Pons (tissue), 1 donor: ENCODE results near the gene TSPAN5.
A peak's percentile ranks its signal among the peaks of the same experiment; 100 is the strongest.

Experiments used
- DNase-seq: peaks from one replicate; pipeline ENCODE4 v3.0.0-alpha.2; 2016; ENCODE audit warnings: low spot score

The TSPAN5 gene

DNA sequence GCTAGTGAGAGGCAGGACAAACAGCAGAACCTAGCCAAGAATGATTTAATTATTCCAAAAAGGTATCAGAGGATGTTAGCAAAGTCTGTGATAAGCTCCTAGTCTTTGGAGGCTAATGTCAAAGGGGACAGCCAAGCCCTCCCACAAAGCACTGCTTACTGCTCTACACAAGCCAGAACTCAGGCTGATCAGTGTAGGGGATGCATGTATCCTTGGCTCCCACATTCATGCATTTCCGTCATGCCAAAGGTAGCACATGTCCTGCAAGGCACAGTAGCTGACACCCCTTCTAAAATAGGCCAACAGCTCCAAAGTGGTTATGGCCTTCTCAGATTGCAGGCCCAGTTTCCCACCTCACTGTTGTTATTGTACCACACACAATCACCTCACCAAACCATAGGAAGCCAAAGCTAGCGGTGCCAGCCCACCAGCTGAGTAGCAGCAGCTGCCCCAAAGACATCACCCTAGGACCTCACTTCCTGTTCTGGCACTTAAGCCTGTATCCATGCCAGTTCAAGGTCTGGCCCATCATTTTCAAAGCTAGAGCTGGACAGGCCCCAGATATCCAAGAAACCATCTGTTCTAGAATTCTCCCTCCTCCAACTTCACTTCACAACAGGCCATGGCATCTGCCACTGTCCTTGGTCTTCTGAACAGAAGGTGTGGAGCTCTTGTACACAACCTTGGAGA, 40.9 kb downstream of the TSPAN5 start:
- DNase-seq = peak; percentile 52

DNA sequence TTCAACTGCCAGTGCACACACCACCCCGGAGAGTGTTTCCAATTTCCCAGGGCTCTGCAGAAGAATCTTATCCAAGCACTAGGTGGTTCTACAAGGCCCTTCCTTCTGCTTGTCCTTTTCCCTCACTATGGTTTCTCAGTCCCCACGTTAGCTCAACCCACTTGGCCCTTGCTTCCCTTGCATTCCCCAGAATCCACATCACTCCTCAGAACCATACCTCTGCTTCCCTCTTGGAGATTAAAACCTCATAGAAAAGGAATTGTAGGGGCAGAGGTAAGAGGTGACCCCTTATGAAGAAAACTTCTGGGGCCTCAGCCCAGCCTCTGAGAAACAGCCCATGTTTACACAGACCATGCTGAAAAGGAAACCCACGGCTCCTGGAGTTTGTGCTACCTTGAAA, 42.4 kb downstream of the TSPAN5 start:
- no peak for DNase-seq

DNA sequence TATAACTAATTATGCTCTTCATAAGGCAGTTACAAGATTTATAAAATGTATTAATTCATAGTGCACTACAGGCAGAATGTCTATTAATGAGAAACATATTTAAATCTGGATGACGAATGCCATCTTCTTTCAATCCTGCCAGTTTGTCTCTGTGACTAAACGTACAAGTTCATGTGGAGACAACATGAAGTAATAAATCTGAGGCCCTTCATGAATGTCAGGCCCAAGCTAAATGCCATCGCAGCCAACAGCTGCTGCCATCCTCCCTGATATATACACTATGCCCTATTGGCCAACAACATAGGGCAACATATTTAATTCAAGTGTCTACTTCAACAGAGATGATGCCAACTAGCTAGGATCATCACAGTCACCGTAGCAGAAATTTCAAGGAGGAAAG, 43.7 kb downstream of the TSPAN5 start:
- DNase-seq = no peak

DNA sequence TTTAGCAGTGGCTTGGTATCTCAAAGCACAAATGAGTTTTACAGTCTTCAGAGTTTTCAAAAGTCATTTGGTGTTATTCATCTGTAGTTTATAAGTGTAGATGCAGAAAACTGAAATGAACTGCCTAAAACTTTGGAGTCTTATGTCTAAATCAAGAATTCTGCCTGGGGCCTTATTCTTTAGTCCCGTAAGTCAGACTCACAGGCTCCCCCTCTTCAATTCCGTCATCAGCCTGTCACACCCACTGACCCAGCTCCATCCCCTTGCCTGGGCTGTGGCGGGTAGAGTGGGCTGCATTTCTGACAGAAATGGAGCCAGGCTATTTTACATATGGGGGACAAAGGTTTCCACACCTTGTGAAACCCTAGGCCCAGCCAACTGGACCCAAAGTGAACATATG, 44.3 kb downstream of the TSPAN5 start:
- DNase-seq = no peak

DNA sequence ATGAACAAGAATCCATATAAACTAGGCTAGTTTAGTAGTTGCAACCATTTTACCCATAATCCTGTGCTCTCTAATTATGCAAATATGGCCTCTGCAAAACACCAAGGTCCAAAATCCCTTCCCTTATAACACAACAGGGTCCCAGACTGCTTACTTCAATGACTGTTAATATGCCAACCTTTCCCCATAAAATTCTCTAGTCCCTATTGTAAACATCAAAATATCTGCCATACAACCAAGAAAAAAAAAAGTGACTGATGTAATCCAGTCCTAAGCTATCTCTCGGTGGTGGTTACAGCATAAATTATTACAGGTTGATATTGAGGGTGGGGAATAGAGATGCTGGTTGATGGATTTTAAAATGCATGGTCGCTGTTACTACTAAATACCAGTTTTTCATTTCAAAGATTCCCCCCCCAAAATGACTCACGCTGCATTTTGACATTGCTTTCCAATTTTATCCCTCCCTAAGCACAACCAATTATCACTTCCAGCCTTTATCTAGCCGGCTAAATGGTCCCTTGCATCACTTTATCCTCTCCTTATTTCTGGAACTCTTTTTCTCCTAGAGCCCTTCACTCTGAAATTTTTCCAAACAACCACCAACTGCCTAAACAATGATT, 44.8 kb downstream of the TSPAN5 start:
- DNase-seq = no peak

DNA sequence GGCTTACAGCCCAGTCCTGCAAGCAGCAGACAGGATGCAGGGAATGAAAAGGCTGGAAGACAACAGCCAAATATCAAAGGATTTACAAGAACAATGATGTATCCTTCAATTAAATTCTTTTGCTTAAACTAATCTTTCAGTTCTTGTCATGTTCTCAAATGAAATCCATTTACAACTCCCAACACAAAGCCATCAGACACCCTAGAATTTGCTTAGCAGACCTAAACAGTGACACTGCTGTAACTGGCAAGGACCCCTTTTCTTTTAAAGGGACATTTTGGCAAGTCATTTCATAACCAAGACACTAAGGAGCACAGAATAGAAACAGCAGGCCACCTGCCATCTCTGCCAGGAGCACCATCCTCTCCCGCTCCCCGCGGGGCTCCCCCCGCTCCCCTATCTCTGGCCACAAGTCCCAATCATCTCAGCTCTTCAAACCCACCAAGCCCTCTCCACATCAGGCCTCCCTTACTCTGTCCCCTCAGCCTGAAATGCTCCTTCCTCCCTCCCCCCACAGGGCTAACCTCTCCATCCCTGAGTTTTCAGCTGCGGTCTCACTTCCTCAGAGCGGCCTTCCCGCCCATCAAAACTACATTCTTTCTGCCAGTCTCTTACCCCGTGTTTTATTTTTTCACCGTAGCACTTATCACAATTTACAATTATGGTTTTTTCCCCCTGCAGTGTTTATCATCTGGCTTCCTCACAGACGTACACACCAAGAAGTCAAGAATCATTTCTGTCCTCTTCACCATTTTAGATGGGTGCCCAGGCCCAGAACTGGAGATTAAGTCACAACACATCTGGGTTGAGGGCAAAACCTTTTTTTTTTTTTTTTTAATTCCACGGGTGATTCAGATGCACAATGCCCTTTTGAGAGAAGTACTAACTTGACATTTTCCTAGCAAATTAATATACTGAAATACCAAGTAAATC, 45.8 kb downstream of the TSPAN5 start:
- no peak for DNase-seq

DNA sequence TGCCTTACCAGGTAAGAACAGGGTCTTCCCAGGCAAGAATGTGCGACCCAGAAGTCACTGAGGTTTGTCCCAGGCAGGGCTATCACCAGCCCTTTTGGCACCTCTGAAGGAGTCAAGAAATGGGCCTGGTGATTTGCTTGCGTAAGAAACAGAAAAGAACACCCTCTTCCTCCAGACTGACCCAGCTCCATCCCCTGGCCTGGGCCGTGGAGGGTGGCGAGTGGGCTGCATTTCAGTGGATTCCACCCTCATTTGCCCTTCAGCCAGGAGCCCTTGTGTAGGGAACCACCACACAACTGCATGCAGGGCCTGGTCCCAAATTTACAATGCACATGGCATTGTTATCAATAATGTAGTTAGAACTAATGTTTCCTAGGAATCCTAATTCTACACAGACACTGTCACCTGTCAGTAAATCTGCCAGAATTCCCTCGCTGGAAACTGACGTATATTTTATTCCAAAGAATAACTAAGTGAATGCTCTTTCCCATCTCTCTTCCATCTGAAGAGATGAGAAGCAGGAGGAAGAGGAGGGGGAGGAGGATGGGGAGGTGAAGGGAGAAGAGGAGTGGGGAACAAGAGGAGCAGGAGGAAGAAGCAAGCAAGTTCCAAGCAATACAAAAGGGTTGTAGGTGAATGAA, 46.6 kb downstream of the TSPAN5 start:
- no peak for DNase-seq

DNA sequence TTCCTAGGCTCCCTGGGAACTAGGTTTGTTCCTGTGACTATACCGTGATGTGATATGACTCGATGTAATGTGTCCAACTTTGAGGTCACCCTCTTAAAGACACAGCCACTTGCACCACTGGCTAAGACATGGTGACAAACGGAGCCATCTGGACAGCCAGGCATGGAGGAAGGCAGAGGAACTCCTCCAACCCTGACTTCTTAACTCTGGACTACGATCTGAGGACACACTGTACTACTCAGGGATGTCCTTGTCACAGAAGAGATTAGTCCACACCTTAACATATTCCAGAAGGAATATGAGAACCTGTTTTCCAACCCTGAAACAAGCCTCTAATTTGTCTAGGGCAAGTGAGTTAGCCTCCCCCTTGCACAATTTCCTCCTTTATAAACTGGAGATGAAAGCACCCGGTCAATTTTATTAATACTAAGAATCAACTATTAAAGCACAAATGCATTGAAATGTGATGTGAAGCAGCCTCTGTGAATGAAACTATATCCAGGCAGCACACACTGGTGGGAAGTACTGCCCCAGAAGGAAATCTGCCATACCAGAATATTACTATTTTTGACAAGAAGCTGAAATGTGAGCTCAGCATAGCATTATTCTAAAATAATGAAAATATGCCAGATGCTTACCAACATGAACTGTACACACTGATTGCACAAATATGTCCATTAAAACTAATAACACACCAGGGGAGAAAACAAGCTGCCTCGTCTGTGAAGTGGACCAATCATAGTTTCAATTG, 47.3 kb downstream of the TSPAN5 start:
- no peak for DNase-seq

DNA sequence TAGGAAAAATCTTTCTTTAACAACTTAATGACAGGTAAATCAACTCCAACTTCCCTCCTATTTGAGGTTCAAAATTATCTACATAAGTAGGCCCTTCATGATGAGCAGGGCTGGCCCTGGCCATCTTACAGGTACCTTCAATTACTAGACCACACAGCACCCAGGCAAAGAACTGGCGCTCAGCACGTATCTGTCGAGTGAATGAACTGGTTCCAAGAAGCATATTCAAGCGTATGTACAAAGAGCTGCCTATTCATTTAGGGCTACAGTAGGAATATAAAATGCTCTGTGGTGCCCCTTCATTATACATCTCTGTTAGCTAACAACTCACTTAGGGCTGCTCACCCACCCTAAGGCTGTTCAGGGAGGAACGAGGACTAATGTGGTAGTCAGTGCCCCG, 48.0 kb downstream of the TSPAN5 start:
- no peak for DNase-seq

DNA sequence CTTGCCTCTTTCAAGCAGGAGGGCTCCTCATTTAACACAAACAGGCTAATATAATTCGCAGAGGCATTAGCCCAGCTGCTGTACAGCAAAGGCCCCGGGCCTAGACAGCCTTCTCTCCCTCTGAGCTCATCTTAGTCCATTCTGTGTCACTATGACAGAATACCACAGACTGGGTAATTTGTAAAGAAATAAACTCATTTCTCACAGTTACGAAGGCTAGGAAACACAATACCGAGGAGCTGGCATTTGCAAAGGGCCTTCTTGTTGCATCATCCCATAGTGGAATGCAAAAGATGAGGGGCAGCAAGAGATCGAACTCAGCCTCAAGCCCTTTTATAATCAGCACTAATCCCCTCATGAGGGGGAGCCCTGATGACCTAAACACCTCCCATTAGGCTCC, 48.5 kb downstream of the TSPAN5 start:
- DNase-seq = no peak

DNA sequence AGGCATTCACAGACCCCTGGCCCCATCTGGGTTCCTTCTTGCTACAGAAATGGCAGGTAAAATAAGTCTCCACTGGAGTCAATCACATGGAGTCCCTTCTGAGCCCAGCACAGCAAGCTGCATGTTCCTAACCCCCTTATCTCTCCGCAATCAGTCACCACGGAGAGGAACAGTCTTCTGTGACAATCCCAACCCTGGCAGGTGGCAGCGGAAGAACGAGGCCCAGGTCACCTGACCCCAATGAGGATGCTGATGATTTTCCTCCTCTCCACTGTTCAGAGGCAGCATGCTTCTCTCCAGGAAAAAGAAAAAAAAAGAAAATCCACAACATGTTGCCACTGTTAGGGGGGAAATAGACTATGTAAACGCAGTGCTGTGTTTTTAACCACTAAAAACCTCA, 50.1 kb downstream of the TSPAN5 start:
- no peak for DNase-seq

DNA sequence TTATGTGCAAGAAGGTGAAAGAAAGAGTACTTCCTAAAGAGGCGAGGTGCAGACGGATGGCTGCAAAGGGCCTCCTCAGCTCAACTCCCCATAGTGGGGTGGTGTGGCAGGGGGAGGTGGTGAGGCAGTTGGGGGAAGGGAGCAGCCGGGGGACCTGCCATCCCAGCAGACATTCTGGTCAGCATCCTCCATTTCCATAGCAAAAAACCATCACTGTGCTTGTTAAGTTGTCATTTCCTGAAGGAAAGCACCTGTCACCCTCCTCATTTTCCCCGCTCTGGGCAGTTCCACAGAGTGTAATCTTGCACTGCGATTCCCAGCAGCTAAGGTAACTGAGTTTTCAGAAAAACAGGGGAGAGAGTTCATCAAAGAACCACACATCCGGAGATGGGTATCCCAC, 51.5 kb downstream of the TSPAN5 start:
- no peak for DNase-seq

DNA sequence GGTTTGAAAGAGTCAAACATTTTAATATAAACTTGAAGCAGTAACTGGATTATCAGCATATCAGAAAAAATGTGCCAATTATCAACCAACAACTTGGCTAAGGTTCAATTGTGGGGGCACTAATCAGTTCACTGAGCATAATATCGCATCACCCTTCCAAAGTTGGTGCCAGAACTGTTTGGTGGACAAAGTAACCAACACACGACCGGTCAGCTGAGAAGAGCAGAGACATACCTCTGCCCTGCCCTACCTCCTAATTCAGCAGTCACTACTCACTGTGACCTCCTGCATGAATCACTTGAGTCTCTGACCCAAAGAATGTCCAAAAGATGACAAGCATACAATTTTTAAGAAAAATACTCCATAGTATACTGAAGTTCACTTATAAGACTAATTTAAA, 53.2 kb downstream of the TSPAN5 start:
- no peak for DNase-seq

DNA sequence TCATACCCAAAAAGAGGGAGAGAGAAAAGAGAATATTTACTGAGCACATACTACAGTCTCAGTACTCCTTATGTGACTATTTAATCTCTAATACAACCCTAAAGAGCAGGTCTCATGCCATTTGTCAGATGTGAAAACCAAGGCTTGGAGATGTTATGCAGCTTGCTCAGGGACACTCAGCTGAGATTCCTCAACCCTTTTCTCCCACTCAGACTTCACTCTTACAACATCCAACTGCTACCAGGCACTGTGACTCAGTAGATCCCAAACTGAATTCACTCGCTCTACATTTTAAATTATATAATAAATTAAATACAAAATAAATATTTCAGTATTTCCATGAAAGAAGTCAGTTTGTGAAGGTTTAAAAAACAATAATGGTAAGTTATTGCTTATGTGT, 53.7 kb downstream of the TSPAN5 start:
- no peak for DNase-seq

DNA sequence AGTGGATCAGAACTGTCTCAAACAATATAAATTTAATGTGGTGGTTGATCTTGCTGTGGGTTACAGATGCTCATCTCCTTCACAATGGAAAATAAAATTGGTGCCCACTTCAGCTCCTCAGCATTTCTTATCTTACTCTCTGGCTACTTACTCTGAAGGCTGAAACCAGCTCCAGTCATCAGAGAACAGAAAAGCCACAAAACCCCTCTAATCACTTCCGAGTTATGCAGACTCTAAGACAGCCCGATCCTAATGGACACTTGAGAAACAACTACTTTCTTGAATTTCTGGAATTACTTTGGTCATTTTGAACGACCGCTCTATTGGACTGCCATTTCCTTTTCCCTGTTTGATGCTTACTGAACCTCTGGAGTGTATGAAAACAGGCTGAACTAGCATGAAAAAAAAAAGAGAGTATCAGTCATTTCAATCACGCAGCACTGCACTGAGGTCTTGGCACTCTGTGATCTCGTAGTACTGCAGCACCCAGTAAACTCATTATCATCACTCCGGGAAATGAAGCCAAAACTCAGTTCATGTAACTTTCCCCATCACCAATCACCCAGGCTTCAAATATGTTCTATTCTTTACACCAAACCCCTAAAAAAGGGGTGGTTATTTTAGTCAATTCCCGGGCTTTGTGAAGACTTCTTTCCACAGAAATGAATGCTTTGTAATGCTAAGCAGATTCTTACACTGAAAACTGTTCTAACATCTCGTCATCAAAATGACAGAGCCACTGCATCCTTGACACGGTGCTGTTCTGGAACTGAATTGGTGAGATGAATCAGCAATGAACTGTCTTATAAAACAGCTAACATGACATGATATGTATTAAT, 54.5 kb downstream of the TSPAN5 start:
- DNase-seq = peak; percentile 62

DNA sequence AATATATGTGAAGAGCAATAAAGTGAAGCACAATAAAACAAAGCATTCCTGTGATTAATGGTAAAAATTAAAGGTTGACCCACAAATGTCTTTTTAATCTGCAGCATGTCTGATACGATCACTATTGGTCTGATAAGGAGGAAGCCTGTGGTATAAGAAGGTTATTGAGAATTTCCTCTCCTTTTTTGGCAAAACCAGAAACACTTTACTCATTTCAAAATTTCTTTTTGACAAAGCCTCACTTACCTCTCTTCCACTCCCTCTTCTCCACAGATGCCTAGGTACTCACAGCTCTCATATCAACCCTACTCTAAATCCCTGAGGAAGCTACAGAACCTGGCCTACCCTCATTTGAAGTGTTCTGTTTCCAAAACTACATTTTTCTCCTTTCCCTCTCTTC, 56.1 kb downstream of the TSPAN5 start:
- no peak for DNase-seq

DNA sequence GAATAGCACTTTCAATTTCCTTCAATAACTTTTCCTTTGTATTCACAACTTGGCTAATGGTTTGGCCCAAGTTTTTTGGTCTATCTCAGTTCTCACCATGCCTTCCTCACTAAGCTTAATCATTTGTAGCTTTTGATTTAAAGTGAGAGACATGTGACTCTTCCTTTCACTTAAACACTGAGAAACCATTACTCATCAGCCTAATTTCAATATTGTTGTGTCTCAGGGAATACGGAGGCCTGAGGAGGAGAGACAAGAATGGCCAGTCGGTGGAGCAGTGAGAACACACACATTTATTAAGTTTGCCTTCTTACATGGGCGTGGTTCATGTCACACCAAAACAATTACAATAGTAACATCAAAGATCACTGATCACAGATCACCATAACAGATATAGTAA, 56.7 kb downstream of the TSPAN5 start:
- no peak for DNase-seq

DNA sequence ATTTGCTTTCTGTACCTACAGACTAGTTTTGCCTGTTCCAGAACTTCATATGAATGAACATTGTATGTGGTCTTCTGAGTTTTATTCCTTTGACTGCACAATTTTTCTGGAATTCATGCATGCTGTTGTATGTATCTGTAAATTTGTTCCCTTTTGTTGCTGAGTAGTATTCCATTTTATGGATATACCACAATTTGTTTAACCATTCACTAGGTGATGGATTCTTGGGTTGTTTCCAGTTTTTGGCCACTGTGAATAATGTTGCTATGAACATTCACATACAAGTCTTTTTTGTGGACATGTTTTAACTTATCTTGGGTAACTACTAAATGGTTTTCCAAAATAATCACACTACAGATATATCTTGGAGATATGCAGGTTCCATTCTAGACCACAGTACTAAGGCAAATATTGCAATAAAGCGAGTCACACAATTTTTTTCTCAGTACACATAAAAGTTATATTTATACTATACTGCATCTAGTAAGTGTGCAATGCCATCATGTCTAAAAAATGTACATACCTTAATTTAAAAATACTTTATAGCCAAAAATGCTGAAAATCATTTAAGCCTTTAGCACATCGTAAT, 58.7 kb downstream of the TSPAN5 start:
- DNase-seq = no peak

DNA sequence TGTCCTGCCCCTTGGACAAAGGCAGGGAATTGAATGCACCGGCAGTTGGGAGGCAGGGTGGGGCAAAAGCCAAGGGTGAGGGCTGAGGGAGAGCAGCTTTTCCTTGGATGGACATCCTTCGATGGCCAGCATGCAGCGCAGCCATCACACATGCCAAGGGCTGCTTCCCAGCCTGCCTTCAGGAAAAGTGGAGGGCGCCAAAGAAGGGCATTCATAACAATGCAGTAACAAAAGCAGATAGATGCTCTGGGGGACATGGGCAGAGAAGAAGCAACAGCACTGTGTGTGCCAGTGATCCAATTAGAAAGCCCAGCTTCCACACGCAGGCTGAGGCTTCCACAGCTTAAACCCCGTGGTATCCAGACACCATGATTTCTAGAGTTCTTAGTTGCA, 71.5 kb downstream of the TSPAN5 start:
- DNase-seq = peak; percentile 86

DNA sequence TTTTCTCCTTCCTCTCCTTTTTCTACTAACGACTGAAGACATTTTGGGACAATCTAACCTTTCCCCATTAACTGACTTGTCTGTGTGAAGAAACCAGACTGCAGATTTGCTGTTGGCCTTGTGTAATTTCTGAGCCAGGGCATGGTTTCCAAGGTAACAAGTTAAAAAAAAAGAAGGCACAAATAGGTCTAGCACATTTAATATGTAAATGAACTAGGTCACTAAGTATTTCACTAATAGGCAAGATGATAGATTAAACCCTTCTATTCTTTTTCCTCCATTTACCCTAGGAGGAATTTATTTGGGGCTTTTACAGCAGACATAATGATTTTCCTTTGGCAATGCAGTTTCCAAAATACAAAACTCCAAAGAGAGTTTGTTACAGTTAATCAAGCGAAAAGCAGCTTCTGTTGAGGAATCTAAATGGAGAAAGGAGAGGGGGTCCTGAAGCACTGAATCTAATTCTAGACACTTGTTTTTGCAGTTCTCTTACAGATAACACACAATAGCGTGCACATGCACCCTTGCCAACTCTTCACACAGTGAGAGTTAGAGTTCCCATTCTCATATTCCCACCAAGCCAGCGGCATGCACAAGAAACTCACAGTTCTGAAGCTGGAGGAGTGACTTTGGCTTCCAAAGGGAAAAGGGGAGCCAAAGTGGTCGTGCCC, 72.0 kb downstream of the TSPAN5 start:
- peak; percentile 63 for DNase-seq
